Measurements from ENCODE around the gene CDK17.

CDK17 gene

DNA sequence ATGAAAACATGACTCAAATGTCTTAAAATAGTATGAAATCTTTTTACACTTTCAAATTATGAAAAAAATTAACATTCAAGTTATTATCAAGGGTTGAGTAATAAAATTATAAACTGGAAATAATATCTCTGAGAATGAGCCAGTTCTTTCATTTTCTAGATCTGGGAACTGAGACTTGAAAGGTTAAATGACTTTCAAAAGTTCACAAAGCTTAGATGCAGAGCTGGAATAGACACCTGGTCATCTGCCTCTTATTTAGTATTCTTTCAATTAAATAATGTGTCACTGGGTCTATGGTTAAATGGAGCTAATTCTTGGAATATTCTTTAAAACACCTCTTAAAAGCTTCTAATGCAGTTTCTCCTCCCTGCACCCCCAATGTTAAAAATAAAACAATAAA, 86.6 kb downstream of the CDK17 start:
- no peak for DNase-seq

DNA sequence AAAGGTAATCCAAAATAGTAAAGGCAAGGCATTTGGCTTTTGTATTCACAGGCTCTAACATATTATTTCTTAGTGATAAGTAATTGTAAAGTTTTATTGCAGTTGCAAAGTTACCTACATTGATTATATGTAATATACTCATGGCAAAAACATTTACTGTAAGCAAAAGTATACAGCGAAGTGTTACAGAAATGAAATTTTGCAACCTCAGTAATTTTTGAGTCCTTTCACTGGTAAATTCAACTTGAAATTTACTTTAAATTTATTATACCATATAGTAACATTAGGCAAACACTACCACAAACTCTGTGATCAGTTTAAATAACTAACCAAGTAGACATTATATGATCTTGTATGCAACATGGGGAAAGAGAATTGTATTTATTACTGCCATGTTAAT, 89.0 kb downstream of the CDK17 start:
- no peak for DNase-seq

DNA sequence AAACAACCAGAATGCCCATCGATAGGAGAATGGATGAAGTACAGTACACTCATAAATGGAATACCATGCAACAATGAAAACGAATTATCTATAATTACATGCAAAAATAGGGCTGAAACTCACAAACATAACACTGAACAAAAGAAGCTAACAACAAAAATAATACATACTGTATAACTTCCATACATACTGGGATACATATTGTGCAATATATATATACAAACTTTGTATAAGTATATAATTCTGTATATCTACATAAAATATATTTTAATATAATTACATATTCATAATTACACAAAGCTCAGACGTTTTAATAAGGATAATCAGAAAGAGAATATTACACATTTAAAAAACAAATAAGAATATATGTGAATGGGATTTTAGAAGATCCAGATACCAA, 90.2 kb downstream of the CDK17 start:
- no peak for DNase-seq

DNA sequence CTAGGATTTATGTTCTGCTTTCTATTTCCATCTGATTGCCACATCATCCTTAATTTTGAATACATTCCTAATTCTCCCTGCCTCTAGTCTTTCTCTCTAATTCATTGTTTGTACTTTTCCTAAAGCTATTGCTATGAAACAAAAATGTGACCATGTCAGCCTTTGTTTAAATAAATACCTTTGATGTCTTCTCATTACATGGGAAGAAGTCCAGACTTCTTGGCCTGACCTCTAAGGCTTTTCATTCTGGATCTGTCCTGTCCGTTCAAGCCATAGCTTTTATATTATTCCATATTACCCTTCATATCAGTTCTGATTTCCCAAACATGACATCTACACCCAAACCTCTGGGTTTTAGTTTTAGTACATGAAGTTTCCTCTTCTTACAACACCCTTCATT, 91.4 kb downstream of the CDK17 start:
- no peak for DNase-seq

DNA sequence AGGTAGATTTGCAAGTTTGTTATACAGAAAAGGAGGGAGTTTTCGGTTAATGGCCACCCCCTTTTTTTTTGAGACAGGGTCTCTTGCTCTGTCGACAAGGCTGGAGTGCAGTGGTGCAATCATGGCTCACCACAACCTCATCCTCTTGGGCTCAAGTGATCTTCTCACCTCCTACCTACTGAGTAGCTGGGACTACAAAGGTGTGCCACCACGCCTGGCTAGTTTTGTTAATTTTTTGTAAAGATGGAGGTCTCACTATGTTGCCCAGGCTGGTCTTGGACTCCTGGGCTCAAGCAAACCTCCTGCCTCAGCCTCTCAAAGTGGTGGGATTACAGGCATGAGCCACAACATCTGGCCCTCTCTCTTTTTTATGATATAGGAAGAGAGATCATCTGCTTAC, 94.6 kb downstream of the CDK17 start:
- no peak for DNase-seq

DNA sequence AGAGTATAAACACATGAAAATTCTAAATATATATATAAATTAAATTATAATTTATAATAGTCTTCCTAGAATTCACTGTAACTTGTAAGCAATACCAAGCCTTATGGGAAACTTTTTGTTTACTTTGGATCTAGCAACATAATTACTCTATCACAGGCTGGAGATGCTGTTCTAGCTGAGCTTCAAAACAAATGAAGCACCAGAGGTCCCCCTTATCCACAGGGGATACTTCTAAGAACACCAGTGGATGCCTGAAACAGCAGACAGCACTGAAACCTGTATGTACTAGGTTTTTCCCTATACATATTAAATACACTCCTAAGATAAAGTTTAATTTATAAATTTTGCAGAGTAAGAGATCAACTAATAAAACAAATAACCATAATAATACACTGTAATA, 96.6 kb downstream of the CDK17 start:
- DNase-seq, result peak; percentile 14

DNA sequence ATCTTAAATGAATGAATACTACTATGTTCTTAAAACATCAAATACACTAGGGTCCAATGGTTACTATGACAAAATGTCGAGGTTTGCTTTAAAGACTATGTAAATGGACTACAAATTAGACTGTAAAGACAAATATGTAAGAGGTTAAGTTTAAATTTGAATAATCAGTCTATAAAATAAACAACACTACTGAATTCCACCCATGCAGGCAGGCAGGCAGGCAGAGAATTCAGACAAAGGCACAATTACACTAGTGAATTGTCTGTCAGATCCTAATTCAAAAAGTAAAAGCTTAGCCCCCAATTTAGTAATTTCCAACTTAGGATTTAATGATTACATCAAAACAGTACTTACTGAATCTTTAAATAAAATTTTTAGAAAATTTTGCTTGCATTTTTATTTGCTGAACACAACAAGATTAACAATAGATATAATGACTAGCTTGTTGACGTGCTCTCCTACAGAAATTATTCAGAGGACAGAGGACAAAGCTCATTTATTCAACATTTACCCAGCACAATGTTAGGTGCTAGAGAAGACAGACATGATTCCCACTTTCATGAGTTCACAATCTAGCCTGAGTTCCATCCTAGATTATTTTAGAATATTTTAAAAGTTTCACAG, 97.4 kb downstream of the CDK17 start:
- no peak for DNase-seq

DNA sequence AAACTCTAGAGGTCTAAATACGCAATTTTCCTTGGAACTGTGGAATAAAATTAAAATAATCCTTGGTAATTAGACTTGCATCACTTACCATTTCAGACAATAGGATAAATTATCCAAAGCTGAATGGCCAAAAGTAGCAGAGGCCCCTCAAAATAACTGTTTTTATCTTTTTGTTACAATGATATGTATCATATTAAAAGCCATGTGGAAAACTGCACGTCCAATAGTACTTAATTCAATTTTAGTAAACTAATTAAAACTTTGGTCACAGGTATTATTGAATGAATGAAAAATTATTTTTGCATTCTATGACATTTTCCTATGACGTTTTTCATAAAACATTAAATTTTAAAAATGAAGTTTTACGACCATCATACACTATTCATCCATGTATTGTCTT, 98.5 kb downstream of the CDK17 start:
- no peak for DNase-seq

DNA sequence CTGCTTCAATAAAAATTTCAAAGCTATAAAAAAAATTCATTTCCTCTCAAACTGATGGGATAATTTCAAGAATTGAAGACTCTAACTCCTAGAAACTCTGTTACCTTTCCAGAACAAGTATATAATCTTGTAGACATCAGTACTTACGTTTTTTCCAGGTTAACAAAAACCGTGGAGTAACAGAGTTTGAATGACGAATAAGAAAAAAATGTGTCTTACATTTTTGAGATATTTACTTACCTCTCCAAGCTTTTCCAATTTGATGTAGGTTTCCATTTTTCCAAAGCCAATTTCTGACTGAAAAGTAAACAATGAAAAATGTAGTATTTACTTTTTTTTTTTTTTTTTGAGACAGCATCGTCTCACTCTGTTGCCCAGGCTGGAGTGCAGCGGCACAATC, 100.2 kb downstream of the CDK17 start:
- no peak for DNase-seq

DNA sequence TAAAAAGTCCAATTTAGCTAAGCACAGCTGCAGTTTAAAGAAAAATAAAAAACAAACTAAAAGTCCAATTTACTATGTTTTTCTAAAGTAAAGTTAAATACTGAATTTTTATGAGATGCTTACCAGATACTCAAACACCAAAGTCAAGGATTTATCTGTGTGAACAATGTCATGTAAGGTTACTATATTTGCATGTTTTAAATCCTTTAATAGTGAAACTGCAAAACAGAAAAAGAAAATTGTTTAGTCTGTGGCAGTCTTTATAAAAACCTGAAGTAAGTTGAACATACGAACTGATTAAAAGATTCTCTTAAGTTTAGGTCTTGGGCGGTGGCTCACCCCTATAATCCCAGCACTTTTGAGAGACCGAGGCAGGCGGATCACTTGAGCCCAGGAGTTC, 102.7 kb downstream of the CDK17 start:
- no peak for DNase-seq

DNA sequence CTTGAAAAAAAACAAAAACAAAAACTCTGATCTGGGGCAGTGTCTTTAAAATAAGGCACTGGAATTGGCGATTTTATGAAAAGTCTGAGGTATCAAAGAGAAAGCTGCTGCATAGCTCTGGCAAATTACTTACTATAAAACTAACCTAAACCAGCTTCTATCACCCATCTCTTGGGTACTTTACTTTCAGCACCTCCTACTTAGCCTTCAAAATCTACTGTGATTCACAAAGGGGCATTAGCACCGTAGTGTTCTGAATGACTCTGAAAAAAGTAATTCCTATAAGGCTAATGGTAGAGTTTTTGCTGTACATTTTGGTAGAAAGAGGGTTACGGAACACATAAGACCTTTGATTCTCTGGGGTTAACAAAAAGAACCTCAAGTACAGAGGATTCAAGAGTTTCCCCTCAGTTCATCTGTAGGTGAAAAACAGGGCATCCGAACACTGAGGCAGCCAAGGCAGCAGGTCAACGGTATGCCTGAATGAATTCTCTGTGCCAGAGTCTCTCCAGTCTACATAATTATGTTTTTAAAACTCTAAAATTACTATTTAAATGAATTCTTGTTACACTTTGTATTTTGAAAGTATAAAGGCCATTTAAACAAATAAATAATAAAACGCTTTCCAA, 104.6 kb downstream of the CDK17 start:
- no peak for DNase-seq

DNA sequence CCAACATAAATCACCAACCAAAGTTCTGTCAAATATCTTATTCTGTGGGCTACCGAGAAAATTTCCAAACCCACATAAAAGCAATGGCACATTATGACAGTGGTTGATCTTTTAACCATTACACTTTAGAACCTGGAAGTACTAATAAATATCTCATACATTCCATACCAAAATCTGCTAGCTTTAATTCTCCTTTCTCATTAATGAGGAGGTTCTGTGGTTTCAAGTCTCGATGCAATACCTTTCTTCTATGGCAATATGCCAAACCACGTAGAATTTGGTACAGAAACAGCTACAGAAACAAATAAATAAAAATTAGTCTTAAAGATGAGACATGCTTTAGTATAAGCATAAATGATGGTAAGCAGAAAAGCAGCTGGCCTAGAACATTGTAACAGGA, 105.4 kb downstream of the CDK17 start:
- DNase-seq, result peak; percentile 30

DNA sequence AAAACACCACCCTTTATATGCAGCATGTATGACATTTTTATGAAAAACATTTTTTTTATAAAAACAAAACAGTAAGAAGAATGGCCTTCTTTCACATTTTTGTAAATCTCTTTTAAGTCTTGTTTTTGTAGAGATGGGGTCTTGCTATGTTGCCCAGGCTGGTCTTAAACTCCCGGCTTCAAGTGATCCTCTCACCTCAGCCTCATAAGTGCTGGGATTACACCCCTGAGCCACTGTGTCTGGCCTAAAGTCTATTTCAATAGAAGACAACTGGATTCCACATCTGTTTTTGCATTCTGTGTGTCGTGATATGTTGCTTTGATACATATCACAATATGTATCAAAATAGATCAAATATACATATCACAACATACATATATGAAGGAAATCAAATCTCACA, 107.1 kb downstream of the CDK17 start:
- DNase-seq, result no peak

DNA sequence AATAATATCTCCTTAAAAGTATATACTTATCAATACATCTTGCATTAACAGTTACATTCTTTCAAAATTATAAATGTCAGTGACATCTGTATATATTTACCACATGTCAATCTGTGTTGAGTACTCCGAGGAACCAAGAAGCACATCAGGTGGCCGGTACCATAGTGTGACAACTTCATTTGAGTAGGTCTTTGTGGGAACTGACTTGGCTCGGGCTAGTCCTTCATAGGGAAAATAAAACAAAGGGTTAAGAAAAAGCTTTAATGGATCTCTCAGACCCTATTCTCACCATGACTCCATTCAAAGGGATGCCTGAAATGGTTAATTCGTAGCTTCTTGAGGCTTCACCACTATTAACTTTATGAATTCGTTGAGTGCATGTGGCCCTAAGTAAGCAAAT, 111.2 kb downstream of the CDK17 start:
- DNase-seq, result no peak

DNA sequence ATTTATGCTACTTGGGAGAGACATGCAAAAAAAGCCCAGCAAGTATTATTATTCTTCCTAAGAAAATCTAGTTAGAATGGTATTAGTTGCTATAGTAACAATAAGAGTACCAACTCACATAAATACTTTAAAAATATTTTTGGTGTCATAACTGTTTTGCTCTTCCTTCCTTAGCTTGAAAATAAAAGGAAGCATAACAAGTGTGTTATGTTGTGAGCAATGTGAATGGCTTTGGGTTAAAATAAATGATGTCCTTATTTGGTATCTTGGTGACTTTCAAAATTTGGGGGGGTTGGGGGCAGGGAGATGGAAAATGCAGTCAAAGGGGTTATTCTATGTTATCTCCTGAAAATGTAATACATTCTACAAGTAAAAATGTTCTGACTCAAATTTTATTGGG, 115.1 kb downstream of the CDK17 start:
- DNase-seq, result no peak

DNA sequence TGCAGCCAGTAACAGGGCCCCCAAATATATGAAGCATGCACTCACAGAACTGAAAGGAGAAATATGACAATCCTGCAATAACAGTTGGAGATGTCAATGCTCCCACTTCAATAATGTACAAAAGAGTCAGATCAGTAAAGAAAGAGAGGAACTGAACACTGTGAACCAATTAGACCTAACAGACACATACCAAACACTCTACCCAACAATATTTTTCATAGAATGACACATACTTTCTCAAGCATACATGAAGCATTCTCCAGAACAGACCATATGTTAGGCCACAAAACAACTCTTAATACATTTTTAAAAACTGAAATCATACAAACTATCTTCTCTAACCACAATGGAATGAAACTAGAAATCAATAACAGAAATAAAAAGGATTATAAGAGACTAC, 125.9 kb downstream of the CDK17 start:
- DNase-seq, result no peak

DNA sequence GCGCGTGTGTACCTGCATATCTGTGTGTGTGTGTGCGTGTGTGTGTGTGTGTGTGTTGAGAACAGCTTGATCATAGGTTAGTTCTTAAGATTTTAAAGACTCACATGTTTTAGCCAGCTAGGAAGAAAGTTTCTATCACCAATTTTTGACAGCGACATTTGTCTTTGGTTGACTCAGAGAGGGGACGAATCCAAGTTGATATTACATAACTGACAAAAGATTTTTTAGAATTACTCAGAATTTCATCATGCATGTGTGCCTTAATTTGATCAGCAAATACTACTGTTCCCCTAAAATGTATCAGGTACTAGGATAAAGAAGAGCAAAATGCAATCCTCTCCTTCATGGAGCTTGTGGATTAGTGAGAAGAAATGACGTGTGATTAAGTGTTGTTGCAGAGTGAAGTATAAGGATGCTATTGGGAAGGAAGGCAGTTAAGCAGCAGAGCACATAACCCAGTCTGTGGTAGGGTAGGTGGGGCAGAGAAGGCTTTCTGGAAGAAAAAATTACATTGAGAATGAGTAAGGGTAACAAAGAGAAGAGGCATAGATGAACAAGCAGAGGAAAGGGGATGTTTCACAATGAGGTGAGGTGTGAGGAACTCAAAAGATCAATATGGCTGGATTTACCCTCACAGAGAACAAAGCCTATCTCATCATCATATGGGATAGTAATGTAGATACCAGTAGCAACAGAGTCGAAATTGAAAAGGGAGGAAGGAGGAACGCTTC, 128.6 kb downstream of the CDK17 start:
- DNase-seq, result no peak

DNA sequence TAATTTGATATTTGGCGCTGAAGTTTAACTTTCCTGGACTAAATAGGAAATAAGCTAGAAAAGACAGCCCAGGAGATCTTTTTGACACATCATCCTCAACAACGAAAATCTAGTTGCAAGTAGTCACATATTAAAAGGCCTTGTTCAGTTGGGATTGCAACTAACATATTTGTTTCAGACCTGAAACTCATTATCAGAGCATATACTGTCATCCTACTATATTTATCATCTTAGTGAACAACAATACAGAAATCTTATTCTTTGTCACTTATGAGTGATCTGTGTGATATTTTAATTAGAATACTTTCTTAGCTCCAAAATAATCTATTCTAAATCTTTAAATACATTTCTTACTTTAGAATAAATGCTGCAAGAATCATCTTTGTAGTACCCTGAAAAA, 134.0 kb downstream of the CDK17 start:
- no peak for DNase-seq

DNA sequence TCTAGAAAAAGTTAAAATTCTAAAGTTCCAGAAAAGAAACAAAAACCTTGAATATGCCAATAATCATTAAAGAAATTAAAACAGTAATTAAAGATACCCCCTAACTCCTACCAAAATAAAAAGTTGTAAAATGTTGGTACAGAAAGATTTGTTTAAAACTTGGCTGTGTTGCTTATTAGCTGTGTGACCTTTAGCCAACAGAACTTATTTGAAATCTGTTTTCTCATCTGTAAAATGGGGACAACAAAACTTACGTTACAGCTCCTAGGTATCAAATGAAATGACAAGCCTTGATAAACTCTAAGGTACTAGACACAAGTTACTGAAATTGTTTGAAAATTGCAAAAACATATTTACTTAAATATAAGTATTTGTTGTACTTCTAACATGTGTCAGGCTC, 134.4 kb downstream of the CDK17 start:
- DNase-seq, result no peak

DNA sequence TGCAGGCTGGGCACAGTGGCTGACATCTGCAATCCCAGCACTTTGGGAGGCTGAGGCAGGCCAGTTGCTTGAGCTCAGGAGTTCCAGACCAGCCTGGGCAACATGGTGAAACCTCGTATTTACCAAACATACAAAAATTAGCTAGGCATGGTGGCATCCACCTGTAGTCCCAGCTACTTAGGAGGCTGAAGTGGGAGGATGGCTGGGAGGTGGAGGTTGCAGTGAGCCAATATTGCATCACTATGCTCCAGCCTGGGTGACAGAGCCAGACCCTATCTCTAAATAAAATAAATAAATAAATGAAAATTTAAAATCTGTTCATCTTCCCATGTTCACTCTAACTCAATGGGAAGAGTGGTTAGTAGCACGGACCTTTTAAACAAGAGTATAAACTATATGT, 134.8 kb downstream of the CDK17 start:
- no peak for DNase-seq

DNA sequence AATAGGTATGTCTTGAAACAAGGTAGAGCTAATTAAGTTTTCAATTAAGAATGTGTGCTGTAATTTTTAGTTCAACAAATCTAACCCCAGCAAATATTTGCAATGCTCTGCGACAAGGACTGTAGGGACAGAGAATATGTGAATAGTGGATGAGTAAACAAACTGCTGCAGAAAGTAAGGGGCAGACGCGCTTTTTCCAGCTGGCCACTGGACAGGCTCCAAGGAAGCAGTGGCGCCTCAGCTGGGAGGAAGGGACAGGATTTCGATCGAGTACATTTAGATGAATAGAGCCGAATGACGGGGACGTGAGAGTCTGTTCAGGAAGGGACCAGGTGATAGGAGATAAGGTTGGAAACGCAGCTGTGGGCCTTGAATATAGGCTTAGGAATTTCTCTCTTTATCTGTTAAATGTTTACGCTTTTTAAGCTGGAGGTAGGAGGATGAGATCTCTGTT, 136.8 kb downstream of the CDK17 start:
- DNase-seq, result no peak

DNA sequence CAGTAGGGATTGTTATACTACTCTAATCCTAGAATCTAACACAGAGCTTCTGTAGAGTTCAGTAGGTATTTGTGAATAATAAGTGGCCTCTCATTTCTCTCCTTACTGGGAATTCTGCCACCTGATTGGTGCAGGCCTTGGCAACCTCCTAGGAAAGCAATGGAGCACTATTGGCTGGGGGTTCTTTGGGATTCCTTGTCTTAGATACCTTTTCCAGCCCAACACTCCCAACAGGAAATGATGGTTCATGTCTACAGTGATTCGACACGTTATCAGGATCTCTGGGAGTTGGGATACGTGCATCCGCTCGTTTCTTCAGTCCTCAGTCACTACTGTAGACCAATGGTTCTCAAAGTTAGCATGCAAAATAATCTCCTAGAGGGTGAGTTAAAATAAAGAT, 138.7 kb downstream of the CDK17 start:
- DNase-seq, result no peak

DNA sequence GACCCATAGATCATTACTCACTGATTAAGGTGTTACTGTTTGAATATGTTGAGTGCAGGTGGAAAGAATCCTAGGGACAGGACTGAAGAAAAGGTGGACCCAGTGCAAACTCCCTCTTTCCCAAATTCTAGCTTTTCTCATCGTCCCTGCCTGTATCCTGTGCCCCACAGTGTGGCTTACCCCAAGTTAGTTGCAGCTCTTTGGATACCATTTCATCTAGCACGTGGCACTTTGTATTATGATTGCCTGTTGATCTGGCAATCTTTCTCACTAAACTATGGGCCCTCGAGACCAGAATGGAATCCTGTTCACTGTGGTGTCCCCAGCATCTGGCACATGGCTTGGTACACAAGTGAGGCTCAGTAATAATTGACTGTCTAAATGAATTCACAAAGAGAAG, 139.6 kb downstream of the CDK17 start:
- DNase-seq, result no peak

DNA sequence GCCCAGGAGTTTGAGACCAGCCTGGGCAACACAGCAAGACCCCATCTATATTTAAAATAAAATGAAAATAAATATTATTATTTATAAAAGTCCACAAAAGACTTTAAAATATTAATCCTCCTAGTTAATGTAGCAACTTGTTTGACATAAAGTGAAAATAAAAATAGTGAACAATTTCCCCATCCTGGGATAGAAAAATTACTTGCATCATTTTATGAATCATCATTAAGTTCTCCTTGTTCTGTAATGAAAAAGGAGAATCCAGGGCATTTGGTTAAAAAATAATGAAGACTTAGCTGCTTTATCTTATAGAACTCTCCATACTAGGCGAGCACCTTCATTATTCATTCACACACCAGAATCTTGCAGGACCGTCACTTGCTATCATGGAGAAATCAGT, 140.0 kb downstream of the CDK17 start:
- DNase-seq, result no peak
